ENCODE results near the gene FOXP1.
A peak's percentile ranks its signal among the peaks of the same experiment; 100 is the strongest.

The FOXP1 gene

GRCh38 chr3:71128961-71129360, 454.6 kb downstream of the FOXP1 start:
- H3K4me3 ChIP-seq (ENCODE audit: low read length) = 0 out of 2 replicates have a peak overlapping the region, but pooled peaks have one; percentile 39
- no peak for TF ChIP-seq ZNF274 (IDR thresholded peaks at IDR 0.05; ENCODE audit: low read depth, low read length)

- peak overlapping the region; percentile 41; the same call in 1 of the 2 replicates for H3K4me3 ChIP-seq (ENCODE audit: low read length)
- no peak for TF ChIP-seq ZNF274 (IDR thresholded peaks at IDR 0.05; ENCODE audit: low read depth, low read length)
These were observed 455.7 kb downstream of the FOXP1 start for GRCh38 chr3:71127844-71128243.

GRCh38 chr3:71127052-71127831, 456.3 kb downstream of the FOXP1 start:
- peak overlapping the region; percentile 41; the same call in 1 of the 2 replicates for H3K4me3 ChIP-seq (ENCODE audit: low read length)
- no peak for TF ChIP-seq ZNF274 (IDR thresholded peaks at IDR 0.05; ENCODE audit: low read depth, low read length)

- H3K4me3 ChIP-seq (ENCODE audit: low read length) = no peak overlapping the region
- no peak for TF ChIP-seq ZNF274 (IDR thresholded peaks at IDR 0.05; ENCODE audit: low read depth, low read length)
These were observed 457.8 kb downstream of the FOXP1 start for GRCh38 chr3:71125738-71126137.

GRCh38 chr3:71124048-71124447, 459.5 kb downstream of the FOXP1 start:
- no peak for TF ChIP-seq ZNF274 (IDR thresholded peaks at IDR 0.05; ENCODE audit: low read depth, low read length)
- H3K4me3 ChIP-seq (ENCODE audit: low read length) = no peak overlapping the region

- no peak overlapping the region for H3K4me3 ChIP-seq (ENCODE audit: low read length)
- no peak for TF ChIP-seq ZNF274 (IDR thresholded peaks at IDR 0.05; ENCODE audit: low read depth, low read length)
These were observed 460.9 kb downstream of the FOXP1 start for GRCh38 chr3:71122641-71123040.

GRCh38 chr3:71121429-71122167, 461.9 kb downstream of the FOXP1 start:
- TF ChIP-seq ZNF274 (IDR thresholded peaks at IDR 0.05; ENCODE audit: low read depth, low read length) = no peak

GRCh38 chr3:71120012-71120411, 463.5 kb downstream of the FOXP1 start:
- H3K4me3 ChIP-seq (ENCODE audit: low read length) = no peak overlapping the region
- no peak for TF ChIP-seq ZNF274 (IDR thresholded peaks at IDR 0.05; ENCODE audit: low read depth, low read length)

More at GRCh38 chr3:71121429-71122167, 461.9 kb downstream of the FOXP1 start:
- H3K4me3 ChIP-seq (ENCODE audit: low read length) = no peak overlapping the region

GRCh38 chr3:71119171-71119570, 464.4 kb downstream of the FOXP1 start:
- no peak overlapping the region for H3K4me3 ChIP-seq (ENCODE audit: low read length)
- no peak for TF ChIP-seq ZNF274 (IDR thresholded peaks at IDR 0.05; ENCODE audit: low read depth, low read length)

- no peak for TF ChIP-seq ZNF274 (IDR thresholded peaks at IDR 0.05; ENCODE audit: low read depth, low read length)
- H3K4me3 ChIP-seq (ENCODE audit: low read length) = no peak overlapping the region
These were observed 465.1 kb downstream of the FOXP1 start for GRCh38 chr3:71118436-71118835.

- TF ChIP-seq ZNF274 (IDR thresholded peaks at IDR 0.05; ENCODE audit: low read depth, low read length) = no peak
- H3K4me3 ChIP-seq (ENCODE audit: low read length) = no peak overlapping the region
These were observed 465.8 kb downstream of the FOXP1 start for GRCh38 chr3:71117572-71118247.

- no peak overlapping the region for H3K4me3 ChIP-seq (ENCODE audit: low read length)
- no peak for TF ChIP-seq ZNF274 (IDR thresholded peaks at IDR 0.05; ENCODE audit: low read depth, low read length)
These were observed 468.9 kb downstream of the FOXP1 start for GRCh38 chr3:71114610-71115009.

GRCh38 chr3:71112576-71112975, 471.0 kb downstream of the FOXP1 start:
- TF ChIP-seq ZNF274 (IDR thresholded peaks at IDR 0.05; ENCODE audit: low read depth, low read length) = no peak
- H3K4me3 ChIP-seq (ENCODE audit: low read length) = no peak overlapping the region

GRCh38 chr3:71111784-71112440, 471.6 kb downstream of the FOXP1 start:
- TF ChIP-seq ZNF274 (IDR thresholded peaks at IDR 0.05; ENCODE audit: low read depth, low read length) = no peak
- no peak overlapping the region for H3K4me3 ChIP-seq (ENCODE audit: low read length)
